ENCODE data around the gene COL23A1.

The COL23A1 gene

DNA sequence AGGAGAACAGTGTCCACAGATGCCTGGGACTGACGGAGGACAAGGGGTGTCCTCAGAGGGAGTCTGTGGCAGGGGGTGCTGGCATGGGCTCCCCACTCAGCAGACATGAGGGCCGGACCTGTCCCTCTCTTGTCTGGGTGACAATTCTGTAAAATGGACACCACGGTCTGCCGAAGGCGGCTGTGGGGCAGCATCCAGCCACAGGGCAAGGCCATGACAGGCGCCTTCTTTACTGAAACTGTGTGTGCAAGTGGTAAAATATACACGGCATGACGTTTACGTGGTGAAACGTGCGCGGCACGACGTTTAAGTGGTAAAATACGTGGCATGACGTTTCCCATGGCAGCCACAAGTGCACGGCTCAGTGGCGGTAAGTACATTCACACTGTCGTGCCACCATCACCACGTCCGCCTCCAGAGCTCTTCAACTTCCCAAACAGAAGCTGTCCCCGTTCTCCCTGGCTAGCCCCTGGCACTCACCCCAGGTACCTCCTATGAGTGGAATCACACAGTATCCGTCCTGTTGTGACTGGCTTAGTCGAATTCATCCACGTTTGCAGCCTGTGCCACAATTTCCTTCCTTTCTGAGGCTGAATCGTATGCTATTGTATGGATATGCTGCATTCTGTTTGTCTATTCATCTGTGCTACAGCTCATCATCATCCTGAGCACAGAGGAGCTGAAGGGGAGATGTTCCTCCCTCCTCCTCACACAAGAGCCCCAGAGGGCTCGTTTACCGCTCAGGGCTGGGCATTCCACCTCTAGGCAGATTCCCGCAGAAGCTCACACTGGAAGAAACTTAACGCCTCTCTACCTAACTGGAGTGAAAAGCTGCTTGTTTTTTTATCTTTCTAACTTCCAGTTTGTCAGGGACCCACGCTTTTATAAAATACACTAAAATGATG, 52.5 kb downstream of the COL23A1 start:
- Histone ChIP-seq H3K4me1 (ENCODE audit: insufficient read depth, low read length) (peaks cover 6% of the 10 kb centered on the region), H3K27ac (ENCODE audit: low read depth, low read length) (no peak overlapping the region), H3K36me3 (ENCODE audit: insufficient read depth, low read length) (no peaks in the 10 kb centered on the region), H3K27me3 (ENCODE audit: control insufficient read depth in 1 of 2, insufficient read depth in 2 of 2, low read length in 2 of 2) (no peaks in the 10 kb centered on the region), H3K4me3 (ENCODE audit: low read depth in 1 of 2, low read length in 2 of 2) (no peak overlapping the region), H3K9ac (ENCODE audit: low read length) (no peak overlapping the region), H3K9me3 (ENCODE audit: low read length) (no peaks in the 10 kb centered on the region)

DNA sequence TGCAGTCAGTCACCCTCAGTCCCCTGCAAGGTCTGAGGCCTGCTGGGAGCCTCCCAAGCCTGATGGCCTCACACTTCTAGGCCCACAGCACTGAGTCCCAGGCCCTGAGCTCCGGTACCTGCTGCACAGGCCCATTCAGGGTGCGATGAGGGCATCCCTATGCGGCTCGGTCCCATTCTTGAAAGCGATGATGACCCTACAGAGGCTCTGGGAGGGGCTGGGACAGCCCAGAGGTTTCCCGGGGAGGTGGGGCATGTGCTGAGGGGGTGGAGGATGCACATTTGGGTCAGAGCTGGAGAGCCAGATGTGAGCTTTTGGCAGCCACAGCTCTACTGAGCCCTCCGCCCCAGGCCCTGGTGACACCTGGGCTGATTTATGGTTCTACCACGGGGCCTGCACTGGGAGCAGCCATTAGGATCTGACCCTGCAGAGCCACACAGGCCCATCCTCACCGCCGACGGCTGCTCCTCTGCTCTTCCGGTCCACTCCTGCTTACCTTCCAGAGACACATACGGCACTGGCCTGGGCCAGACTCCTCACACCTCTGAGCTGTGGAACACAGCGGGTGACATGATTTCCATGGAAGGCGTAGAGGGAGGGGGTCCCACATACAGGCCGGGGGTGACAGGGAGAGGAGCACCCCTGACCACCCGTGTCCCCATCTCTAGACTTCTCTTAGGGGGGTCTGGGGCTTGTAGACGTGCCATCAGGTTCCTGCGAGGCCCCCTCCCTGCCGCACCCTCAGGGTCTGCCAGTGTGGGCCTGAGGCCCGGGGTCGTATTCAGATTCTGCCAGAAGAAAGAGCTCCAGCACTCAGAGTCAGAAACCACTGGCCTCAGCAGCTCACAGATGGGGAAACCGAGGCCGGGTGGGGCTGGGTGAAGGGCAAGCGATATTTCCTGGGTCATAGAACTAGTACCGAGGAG, 53.4 kb downstream of the COL23A1 start:
- H3K36me3 ChIP-seq (ENCODE audit: insufficient read depth, low read length), result no peaks in the 10 kb centered on the region
- no peak overlapping the region for H3K27ac ChIP-seq (ENCODE audit: low read depth, low read length)
- H3K9ac ChIP-seq (ENCODE audit: low read length), result no peak overlapping the region
- no peaks in the 10 kb centered on the region for H3K9me3 ChIP-seq (ENCODE audit: low read length)
- no peak overlapping the region for H3K4me3 ChIP-seq (ENCODE audit: low read depth in 1 of 2, low read length in 2 of 2)
- no peaks in the 10 kb centered on the region for H3K27me3 ChIP-seq (ENCODE audit: control insufficient read depth in 1 of 2, insufficient read depth in 2 of 2, low read length in 2 of 2)
- H3K4me1 ChIP-seq (ENCODE audit: insufficient read depth, low read length), result no peaks in the 10 kb centered on the region

DNA sequence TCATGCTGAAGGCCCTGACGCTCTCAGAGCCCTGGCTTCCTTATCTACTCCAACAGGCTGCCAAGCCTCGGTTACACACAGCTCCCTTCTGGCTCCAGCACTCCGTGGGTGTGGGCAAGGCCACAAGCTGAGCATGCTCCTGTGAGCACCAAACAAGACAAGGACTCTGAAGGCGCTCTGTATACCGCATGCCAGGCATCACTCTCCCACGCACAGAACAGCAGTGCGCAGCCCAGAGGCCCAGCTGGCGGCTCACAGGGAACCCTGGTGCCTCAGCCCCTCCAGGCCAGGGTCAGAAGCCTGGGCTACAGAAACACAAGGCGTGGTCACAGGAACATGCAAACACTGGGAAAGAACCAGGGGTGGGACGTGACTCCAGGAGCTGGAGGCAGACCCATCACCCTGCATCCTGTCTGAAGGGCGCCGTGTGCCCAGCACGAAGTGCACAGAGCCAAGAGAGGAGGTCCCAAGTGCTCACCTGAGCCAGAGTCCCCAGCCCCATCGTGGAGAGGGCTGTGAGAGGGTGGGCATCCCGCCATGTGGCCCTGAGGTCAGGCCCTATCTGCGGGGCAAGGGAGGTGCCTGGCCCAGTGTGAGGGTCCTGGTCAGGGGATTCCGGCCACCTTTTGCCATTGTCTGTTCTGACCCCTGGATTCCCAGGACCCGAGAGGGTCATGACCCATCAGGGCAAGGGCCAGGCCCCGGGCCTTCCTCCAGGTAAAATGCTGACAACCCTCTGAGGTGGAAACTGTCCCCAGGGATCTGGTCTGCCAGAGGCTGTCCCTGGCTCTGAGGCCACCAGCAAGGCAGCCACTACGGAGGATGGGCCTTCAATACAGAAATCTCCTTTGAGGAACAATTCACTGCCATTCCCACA, 54.7 kb downstream of the COL23A1 start:
- H3K27ac ChIP-seq (ENCODE audit: low read depth, low read length), result no peak overlapping the region
- H3K4me1 ChIP-seq (ENCODE audit: insufficient read depth, low read length), result no peaks in the 10 kb centered on the region
- H3K9ac ChIP-seq (ENCODE audit: low read length), result no peak overlapping the region
- no peaks in the 10 kb centered on the region for H3K36me3 ChIP-seq (ENCODE audit: insufficient read depth, low read length)
- no peaks in the 10 kb centered on the region for H3K27me3 ChIP-seq (ENCODE audit: control insufficient read depth in 1 of 2, insufficient read depth in 2 of 2, low read length in 2 of 2)
- H3K4me3 ChIP-seq (ENCODE audit: low read depth in 1 of 2, low read length in 2 of 2), result no peak overlapping the region
- no peaks in the 10 kb centered on the region for H3K9me3 ChIP-seq (ENCODE audit: low read length)

DNA sequence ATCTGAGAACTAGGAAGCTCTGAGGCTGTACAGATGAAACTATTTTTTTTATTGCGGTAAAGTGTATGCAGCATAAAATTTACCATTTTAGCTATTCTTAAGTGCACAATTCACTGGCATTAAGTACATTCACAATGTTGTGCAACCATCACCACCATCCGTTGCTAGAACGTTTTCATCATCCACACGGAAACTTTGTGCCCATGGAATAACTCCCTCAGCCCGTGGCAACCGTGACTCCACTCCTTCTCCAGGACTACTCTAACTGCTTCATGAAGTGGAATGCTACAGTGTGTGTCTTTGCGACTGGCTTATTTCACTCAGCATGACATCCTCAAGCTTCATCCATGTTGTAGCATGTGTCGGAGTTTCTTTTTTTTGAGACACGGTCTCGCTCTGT, 57.1 kb downstream of the COL23A1 start:
- H3K27ac ChIP-seq (ENCODE audit: low read depth, low read length), result no peak overlapping the region
- H3K9ac ChIP-seq (ENCODE audit: low read length), result no peak overlapping the region
- H3K36me3 ChIP-seq (ENCODE audit: insufficient read depth, low read length), result no peaks in the 10 kb centered on the region
- H3K4me3 ChIP-seq (ENCODE audit: low read depth in 1 of 2, low read length in 2 of 2), result no peak overlapping the region
- no peaks in the 10 kb centered on the region for H3K4me1 ChIP-seq (ENCODE audit: insufficient read depth, low read length)
- H3K9me3 ChIP-seq (ENCODE audit: low read length), result no peaks in the 10 kb centered on the region
- no peaks in the 10 kb centered on the region for H3K27me3 ChIP-seq (ENCODE audit: control insufficient read depth in 1 of 2, insufficient read depth in 2 of 2, low read length in 2 of 2)

DNA sequence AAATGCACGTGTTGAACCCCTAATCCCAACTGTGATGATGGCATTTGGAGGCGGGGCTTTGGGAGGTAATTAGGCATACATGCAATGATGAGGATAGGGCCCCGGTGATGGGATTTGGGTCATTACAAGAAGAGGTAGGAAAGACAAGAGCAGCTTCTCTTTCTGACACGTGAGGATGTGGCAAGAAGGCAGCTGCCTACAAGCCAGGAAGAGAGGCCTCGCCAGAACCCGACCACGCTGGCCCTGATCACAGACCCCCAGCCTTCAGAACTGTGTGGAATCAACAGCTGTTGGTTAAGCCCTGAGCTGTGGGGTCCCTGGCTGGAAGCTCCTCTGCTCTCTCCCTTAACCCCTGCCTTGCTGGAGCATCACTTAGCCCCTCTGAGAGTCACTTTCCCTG, 57.5 kb downstream of the COL23A1 start:
- no peaks in the 10 kb centered on the region for H3K27me3 ChIP-seq (ENCODE audit: control insufficient read depth in 1 of 2, insufficient read depth in 2 of 2, low read length in 2 of 2)
- H3K27ac ChIP-seq (ENCODE audit: low read depth, low read length), result no peak overlapping the region
- no peak overlapping the region for H3K4me3 ChIP-seq (ENCODE audit: low read depth in 1 of 2, low read length in 2 of 2)
- no peaks in the 10 kb centered on the region for H3K9me3 ChIP-seq (ENCODE audit: low read length)
- no peaks in the 10 kb centered on the region for H3K36me3 ChIP-seq (ENCODE audit: insufficient read depth, low read length)
- no peak overlapping the region for H3K9ac ChIP-seq (ENCODE audit: low read length)
- H3K4me1 ChIP-seq (ENCODE audit: insufficient read depth, low read length), result no peaks in the 10 kb centered on the region

DNA sequence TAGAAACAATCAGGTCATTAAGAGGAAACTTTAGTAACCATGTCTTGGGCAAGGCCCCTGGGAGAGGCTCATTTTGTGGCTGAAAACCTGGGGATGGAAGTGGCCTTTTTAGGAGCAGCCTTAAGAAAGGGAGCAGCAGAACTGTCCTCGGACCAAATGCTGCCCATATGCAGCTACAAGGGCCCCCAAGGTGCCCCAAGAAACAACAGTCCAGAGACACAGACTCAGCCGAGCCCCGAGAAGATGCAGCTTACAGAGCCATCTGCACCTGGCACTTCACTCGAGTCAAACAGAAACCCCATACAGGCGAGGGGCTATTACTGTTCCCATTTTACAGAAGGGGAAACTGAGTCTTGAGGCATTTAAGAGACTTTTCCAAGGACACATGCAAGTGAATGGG, 58.0 kb downstream of the COL23A1 start:
- Histone ChIP-seq H3K36me3 (ENCODE audit: insufficient read depth, low read length) (no peaks in the 10 kb centered on the region), H3K9ac (ENCODE audit: low read length) (no peak overlapping the region), H3K27me3 (ENCODE audit: control insufficient read depth in 1 of 2, insufficient read depth in 2 of 2, low read length in 2 of 2) (no peaks in the 10 kb centered on the region), H3K27ac (ENCODE audit: low read depth, low read length) (no peak overlapping the region), H3K4me1 (ENCODE audit: insufficient read depth, low read length) (no peaks in the 10 kb centered on the region), H3K4me3 (ENCODE audit: low read depth in 1 of 2, low read length in 2 of 2) (no peak overlapping the region), H3K9me3 (ENCODE audit: low read length) (no peaks in the 10 kb centered on the region)

DNA sequence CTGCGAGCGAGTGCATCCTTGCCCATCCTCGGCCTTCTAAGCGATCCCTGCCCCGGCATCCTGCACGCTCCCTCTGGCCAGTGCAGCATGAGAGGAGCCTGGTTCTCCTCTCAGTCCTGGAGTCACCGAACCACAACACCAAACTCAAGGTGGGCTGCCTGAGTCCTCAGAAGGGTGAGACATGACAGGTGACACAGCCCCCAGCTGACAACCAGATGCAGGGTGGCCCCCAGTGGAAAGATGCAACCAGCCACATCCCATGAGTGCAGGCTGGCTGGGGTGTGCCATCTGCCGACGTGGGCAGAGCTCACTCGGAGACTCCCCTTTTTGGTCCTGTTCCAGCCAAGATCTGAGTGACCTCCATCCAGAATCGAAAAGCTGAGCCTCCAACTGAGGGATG, 58.4 kb downstream of the COL23A1 start:
- no peaks in the 10 kb centered on the region for H3K27me3 ChIP-seq (ENCODE audit: control insufficient read depth in 1 of 2, insufficient read depth in 2 of 2, low read length in 2 of 2)
- no peak overlapping the region for H3K4me3 ChIP-seq (ENCODE audit: low read depth in 1 of 2, low read length in 2 of 2)
- H3K9ac ChIP-seq (ENCODE audit: low read length), result no peak overlapping the region
- no peaks in the 10 kb centered on the region for H3K9me3 ChIP-seq (ENCODE audit: low read length)
- H3K4me1 ChIP-seq (ENCODE audit: insufficient read depth, low read length), result no peaks in the 10 kb centered on the region
- H3K27ac ChIP-seq (ENCODE audit: low read depth, low read length), result no peak overlapping the region
- no peaks in the 10 kb centered on the region for H3K36me3 ChIP-seq (ENCODE audit: insufficient read depth, low read length)

DNA sequence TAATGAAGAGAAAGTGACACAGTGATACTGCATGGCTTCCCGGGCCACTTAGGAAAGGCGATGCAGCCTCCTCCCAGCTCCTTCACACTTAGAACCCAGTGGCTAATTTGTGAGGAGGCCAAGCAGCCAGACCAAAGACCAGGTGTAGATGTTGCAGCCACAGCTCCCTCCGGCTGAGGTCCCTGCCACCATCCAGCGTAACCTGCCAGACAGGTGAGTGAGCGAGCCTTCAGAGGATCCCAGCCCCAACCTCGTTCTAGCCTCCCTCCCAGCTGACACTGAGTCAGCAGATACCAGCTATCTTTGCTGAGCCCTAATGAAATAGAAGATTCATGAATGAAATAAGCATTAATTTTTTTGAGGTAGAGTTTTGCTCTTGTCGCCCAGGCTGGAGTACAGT, 59.7 kb downstream of the COL23A1 start:
- no peak overlapping the region for H3K27ac ChIP-seq (ENCODE audit: low read depth, low read length)
- H3K36me3 ChIP-seq (ENCODE audit: insufficient read depth, low read length), result no peaks in the 10 kb centered on the region
- H3K9ac ChIP-seq (ENCODE audit: low read length), result no peak overlapping the region
- H3K9me3 ChIP-seq (ENCODE audit: low read length), result no peaks in the 10 kb centered on the region
- H3K27me3 ChIP-seq (ENCODE audit: control insufficient read depth in 1 of 2, insufficient read depth in 2 of 2, low read length in 2 of 2), result no peaks in the 10 kb centered on the region
- no peaks in the 10 kb centered on the region for H3K4me1 ChIP-seq (ENCODE audit: insufficient read depth, low read length)
- H3K4me3 ChIP-seq (ENCODE audit: low read depth in 1 of 2, low read length in 2 of 2), result no peak overlapping the region

DNA sequence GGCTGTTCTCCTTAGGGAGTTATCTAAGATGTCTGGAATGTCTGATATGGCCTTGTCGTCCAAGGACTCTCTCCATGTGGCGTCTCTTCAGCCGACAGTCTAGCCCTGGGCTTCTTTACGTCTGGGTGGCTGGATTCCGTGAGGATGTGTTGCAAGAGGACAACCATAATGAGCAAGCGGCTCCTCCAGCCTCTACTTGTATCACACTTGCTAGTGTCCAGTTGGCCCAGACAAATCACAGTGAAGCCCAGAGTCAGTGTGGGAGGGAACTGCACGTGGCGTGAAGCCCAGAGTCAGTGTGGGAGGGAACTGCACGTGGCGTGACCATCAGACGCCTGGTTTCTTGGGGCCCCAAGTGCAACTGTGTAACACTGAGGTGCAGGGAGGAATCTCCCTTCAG, 61.1 kb downstream of the COL23A1 start:
- Histone ChIP-seq H3K9ac (ENCODE audit: low read length) (no peak overlapping the region), H3K9me3 (ENCODE audit: low read length) (no peaks in the 10 kb centered on the region), H3K4me3 (ENCODE audit: low read depth in 1 of 2, low read length in 2 of 2) (no peak overlapping the region), H3K36me3 (ENCODE audit: insufficient read depth, low read length) (no peaks in the 10 kb centered on the region), H3K4me1 (ENCODE audit: insufficient read depth, low read length) (no peaks in the 10 kb centered on the region), H3K27me3 (ENCODE audit: control insufficient read depth in 1 of 2, insufficient read depth in 2 of 2, low read length in 2 of 2) (no peaks in the 10 kb centered on the region), H3K27ac (ENCODE audit: low read depth, low read length) (no peak overlapping the region)

DNA sequence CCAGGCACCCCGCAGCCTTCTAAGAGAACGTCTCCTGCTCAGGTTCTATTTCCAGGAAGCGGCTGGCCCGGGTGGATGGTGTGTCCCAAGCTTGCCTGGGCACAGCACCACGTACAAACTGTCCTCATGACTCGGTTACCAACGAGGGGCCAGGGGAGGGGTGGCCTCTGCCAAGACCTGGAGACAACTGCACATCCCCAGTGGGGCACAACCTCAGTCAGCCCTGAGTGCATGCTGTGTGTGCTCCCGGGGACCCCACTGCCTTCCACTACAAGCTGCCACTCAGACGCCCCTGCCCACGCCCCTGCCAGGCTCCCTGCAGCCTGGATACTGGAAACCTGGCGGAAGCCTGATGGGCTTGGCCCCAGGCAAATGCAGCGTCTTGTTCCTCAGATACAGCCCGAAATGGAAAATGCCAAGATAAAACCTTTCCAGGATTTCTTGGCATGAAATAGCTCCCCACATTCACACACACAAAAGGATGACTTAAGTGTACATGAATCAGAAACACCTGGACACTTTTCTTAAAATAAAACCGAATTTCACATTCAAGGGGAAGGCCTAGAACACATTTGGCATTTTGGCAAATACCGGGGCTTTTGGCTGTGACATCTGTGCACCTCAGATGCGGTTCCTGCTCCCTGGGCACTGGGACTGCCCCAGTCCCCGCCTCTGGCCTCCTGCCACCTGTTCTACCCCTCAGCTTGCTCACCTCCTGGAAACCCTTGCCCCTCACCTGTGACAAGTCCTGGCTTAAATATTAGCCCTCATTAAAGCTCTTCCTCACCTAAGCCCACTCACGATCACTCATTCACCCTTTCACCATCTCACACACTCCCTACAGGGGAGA, 62.5 kb downstream of the COL23A1 start:
- H3K9me3 ChIP-seq (ENCODE audit: low read length), result no peaks in the 10 kb centered on the region
- H3K27me3 ChIP-seq (ENCODE audit: control insufficient read depth in 1 of 2, insufficient read depth in 2 of 2, low read length in 2 of 2), result no peaks in the 10 kb centered on the region
- H3K27ac ChIP-seq (ENCODE audit: low read depth, low read length), result no peak overlapping the region
- H3K9ac ChIP-seq (ENCODE audit: low read length), result no peak overlapping the region
- no peak overlapping the region for H3K4me3 ChIP-seq (ENCODE audit: low read depth in 1 of 2, low read length in 2 of 2)
- H3K4me1 ChIP-seq (ENCODE audit: insufficient read depth, low read length), result no peaks in the 10 kb centered on the region
- no peaks in the 10 kb centered on the region for H3K36me3 ChIP-seq (ENCODE audit: insufficient read depth, low read length)

All from muscle layer of colon (tissue), 2 donors.